Choroid plexus epithelial cell (primary cell): ENCODE results near the gene NYAP1.
"Not testable (repeated sequence)": the region's sequence is repeated elsewhere in the genome, so short reads cannot be mapped to it uniquely, and the experiment has no call there.

Experiments
- DNase-seq: peaks from one replicate; pipeline ENCODE4 v3.0.0-alpha.2; 2010; ENCODE audit warnings: low read depth
- H3K4me3 ChIP-seq: 2 replicates; pipeline ENCODE4 v1.5.1; 2011; ENCODE audit warnings: low read depth, mild to moderate bottlenecking, control low read depth, low read length, moderate library complexity
- TF ChIP-seq, protein P1 (sequence below): conservative IDR thresholded peaks from 2 replicates; pipeline ENCODE4 v1.5.1; 2011; ENCODE audit warnings: low read depth, mild to moderate bottlenecking, control low read depth, inconsistent platforms, low read length, moderate library complexity

NYAP1 gene

DNA sequence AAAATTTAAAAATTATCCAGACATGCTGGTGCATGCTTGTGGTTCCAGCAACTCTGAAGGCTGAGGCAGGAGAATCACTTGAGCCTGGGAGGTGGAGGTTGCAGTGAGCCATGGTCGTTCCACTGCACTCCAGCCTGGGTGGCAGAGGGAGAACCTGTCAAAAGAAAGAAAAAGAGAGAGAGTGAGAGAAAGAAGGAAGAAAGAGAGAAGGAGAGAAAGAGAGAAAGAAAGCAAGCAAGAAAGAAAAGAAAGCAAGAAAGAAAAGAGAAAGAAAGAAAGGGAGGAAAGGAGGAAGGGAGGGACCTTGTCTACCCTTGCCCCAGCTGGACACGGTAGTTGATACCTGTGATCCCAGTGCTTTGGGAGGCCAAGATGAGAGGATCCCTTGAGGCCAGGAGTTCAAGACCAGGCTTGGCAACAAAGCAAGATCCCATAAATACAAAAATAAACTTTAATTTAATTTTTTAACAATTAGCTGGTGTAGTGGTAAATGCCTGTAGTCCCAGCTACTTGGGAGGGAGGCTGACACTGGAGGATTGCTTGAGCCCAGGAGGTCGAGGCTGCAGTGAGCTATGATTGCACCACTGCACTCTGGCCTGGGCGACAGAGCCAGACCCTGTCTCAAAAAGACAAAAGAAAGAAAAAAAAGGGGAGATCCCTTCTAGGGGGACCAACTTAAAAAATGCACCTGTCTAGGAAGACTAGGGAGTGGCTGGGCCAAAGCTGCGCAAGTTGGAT is 9.2 kb downstream of the NYAP1 start:
- peak overlapping the region; percentile 48 for H3K4me3 ChIP-seq
- DNase-seq, result no peak
- TF ChIP-seq, protein P1, sequence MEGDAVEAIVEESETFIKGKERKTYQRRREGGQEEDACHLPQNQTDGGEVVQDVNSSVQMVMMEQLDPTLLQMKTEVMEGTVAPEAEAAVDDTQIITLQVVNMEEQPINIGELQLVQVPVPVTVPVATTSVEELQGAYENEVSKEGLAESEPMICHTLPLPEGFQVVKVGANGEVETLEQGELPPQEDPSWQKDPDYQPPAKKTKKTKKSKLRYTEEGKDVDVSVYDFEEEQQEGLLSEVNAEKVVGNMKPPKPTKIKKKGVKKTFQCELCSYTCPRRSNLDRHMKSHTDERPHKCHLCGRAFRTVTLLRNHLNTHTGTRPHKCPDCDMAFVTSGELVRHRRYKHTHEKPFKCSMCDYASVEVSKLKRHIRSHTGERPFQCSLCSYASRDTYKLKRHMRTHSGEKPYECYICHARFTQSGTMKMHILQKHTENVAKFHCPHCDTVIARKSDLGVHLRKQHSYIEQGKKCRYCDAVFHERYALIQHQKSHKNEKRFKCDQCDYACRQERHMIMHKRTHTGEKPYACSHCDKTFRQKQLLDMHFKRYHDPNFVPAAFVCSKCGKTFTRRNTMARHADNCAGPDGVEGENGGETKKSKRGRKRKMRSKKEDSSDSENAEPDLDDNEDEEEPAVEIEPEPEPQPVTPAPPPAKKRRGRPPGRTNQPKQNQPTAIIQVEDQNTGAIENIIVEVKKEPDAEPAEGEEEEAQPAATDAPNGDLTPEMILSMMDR, result no peak

DNA sequence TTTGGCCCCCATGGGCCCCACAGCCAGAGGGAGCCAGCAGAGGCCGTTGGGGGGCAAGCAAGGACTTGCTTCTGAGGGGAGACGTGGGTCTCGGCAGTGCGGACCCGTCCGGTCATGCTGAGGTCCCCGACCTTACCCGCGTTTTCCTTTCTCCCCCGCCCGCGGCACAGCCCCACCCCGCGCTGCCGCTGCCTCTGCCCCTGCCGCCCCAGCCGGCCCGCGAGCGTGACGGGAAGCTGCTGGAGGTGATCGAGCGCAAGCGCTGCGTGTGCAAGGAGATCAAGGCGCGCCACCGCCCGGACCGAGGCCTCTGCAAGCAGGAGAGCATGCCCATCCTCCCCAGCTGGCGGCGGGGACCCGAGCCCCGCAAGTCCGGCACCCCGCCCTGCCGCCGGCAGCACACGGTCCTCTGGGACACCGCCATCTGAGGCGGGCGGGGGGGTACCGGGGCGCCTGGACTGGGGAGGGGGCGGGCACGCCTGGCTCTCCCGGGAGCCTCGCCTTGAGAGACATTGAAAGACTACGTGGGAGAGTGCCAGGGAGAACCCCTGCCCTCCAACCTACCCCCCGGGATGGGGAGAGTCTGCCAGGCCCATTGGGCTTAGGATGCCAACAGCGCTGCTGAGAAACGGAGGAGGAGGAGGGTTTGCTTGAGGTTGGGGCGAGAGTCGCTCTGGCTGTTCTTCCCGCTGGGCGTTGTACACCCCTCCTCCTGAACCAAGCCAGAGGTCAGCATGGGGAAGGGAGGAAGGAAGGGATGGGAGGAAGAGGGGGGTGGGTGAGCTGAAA is 9.9 kb downstream of the NYAP1 start:
- TF ChIP-seq, protein P1, result peak; percentile 29
- H3K4me3 ChIP-seq, result peak overlapping the region; percentile 48
- peak; percentile 37 for DNase-seq

DNA sequence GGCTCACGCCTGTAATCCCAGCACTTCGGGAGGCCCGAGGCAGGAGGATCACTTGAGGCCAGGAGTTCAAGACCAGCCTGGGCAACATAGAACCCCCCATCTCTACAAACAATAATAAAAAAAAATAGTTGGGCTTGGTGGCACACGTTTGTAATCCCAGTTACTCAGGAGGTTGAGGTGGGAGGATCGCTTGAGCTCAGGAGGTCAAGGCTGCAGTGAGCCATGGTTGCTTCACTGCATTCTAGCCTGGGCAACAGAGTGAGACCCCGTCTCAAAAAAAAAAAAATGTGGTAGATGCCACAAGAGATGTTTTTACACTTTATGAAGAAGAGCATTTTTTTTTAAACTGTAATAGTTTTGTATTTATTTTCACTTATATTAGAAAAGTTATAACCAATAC is 12.8 kb downstream of the NYAP1 start:
- TF ChIP-seq, protein P1, result no peak
- no peak overlapping the region for H3K4me3 ChIP-seq
- DNase-seq, result no peak

DNA sequence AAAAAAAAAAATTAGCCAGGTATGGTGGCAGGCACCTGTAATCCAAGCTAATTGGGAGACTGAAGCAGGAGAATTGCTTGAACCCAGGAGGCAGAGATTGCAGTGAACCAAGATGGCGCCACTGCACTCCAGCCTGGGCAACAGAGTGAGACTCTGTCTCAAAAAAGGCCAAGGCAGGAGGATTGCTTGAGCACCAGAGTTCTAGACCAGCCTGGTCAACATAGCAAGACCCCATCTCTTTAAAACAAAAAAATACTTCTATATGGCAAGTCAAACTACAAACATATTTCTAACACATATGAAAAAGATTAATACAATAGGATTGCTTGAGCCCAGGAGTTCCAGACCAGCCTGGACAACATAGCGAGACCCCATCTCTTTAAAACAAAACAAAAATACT is 17.0 kb downstream of the NYAP1 start:
- DNase-seq, H3K4me3 ChIP-seq: not testable (repeated sequence)

DNA sequence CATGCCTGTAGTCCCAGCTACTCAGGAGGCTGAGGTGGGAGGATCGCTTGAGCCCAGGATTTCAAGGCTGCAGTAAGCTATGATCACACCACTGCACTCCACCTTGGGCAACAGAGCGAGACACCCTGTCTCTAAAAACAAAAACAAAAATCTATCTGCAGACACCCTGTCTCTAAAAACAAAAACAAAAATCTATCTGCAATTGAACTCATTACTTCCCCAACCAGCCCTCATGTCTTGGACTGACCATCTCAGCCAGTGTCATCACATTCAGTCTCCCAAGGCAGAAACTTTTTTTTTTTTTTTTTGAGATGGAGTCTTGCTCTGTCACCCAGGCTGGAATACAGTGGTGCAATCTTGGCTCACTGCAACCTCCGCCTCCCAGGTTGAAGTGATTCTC is 20.3 kb downstream of the NYAP1 start:
- not testable (repeated sequence) for DNase-seq, H3K4me3 ChIP-seq

DNA sequence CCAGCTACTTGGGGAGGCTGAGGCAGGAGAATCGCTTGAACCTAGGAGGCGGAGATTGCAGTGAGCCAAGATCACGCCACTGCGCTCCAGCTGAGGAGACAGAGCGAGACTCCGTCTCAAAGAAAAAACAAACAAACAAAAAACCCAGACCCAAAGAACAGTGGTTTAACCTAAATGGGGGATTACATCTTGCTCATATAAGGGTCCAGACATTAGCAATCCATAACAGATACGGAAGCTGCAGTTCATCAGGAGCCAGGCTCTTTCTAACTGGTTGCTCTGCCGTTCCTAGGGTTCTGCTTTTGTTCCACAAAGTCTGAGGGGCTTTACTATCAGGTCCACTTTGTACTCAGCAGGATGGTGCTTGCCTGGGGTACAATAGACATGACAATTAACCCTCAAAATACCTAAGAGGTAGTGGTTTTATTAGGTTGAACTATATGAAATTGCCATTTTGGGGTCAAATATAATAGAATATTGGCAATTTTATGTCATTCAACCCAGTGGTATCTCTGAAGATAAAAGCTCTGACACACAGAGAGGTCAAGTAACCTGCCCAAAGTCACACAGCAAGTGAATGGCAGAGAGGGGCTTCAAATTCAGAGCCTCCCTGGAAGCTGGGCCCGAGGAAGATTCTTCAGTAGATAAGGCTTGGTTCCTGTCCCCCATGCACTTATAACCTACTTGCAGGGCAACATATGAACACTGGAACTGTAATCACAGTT is 21.3 kb downstream of the NYAP1 start:
- TF ChIP-seq, protein P1, result no peak
- no peak overlapping the region for H3K4me3 ChIP-seq
- DNase-seq, result no peak

DNA sequence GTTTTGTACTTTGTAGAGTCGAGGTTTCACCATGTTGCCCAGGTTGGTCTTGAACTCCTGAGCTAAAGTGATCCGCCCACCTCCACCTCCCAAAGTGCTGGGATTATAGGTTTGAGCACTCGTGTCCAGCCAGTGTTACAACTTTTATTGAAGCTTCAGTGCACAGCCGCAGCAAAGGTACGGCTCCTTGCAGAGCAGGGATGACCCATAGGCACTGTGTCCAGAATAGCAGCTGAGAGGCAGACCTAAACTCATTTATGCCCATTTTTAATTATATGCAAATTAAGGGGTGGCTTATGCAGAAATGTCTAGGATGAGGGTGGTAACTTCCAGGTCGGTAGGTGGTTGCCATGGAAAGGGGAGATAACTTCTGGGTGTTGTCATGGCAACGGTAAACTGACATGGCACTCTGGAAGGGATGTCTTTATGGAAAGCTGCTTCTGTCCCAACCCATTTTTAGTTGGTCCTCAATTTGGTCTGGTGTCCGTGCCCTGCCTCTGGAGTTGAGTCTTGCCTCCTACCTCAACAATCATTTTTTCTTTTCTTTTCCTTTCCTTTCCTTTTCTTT is 22.7 kb downstream of the NYAP1 start:
- TF ChIP-seq, protein P1, result no peak
- peak; percentile 22 for DNase-seq

More for the DNA sequence above, 22.7 kb downstream of the NYAP1 start:
- no peak overlapping the region for H3K4me3 ChIP-seq
